Endothelial cell of umbilical vein (primary cell): ENCODE results near the gene P2RY6. TPM values are rescaled to one million over a fixed set of nuclear protein-coding genes. Genes with fewer than 3 reads are reported as not detected.
A peak's percentile ranks its signal among the peaks of the same experiment; 100 is the strongest.

Source experiments
- BruUV-seq: library from RNA; stranded (reverse); fragments of 400-500 nt; replicated peaks from 2 replicates; lab custom pipeline; 2021; lab: Mats Ljungman, UMichigan
- CTCF ChIA-PET: fragments of 300-600, 350-600 bp; sonication (Branson Sonifier 250); formaldehyde crosslinking; loops from one replicate; lab custom pipeline; 2021; ENCODE audit warnings: antibody characterized with exemption, inconsistent platforms; lab: Charles Lee
- POLR2A ChIA-PET: fragments of 300-600, 350-600 bp; sonication (Branson Sonifier 250); formaldehyde crosslinking; loops from one replicate; lab custom pipeline; 2021; ENCODE audit warnings: antibody characterized with exemption, inconsistent platforms; lab: Charles Lee
- DNase-seq: peaks from one replicate; pipeline ENCODE4 v3.0.0-alpha.2; 2011; ENCODE audit warnings: low read depth, low spot score
- FAIRE-seq: peaks from 2 replicates; lab custom pipeline; 2011; peaks lifted over from hg19 to GRCh38; lab: Jason Lieb, UNC
- H2AFZ ChIP-seq: 2 replicates; pipeline ENCODE4 v1.6.0; 2012; ENCODE audit warnings: low read depth, low read length, control low read depth, inconsistent platforms
- H3K27ac ChIP-seq: 2 replicates; pipeline ENCODE4 v1.5.1; 2011; ENCODE audit warnings: low read depth, mild to moderate bottlenecking, control low read depth, low read length, moderate library complexity; ENCODE audit not compliant: insufficient read depth
- H3K27me3 ChIP-seq, 2 experiments: 2 replicates each; pipeline versions ENCODE4 v1.6.0 to v1.6.1; 2011; ENCODE audit warnings: low read length in 2 of 2, mixed read lengths in 1 of 2; ENCODE audit not compliant: control insufficient read depth in 2 of 2, insufficient read depth in 2 of 2
- H3K36me3 ChIP-seq, 2 experiments: 2 replicates in 1 of 2; 3 replicates in 1 of 2; pipeline ENCODE4 v1.5.1; 2011; ENCODE audit warnings: low read length in 2 of 2, mild to moderate bottlenecking in 1 of 2, moderate library complexity in 1 of 2; ENCODE audit not compliant: control insufficient read depth in 2 of 2, insufficient read depth in 2 of 2; ENCODE audit errors: extremely low read depth in 1 of 2
- H3K4me1 ChIP-seq: 3 replicates; pipeline ENCODE4 v1.5.1; 2011; ENCODE audit warnings: mild to moderate bottlenecking, low read length; ENCODE audit not compliant: control insufficient read depth, insufficient read depth; ENCODE audit errors: extremely low read depth
- H3K4me2 ChIP-seq: 2 replicates; pipeline ENCODE4 v1.6.1; 2011; ENCODE audit warnings: low read length, control low read depth, mixed read lengths; ENCODE audit not compliant: insufficient read depth
- H3K4me3 ChIP-seq, 3 experiments: fragments of 200-600 bp in 1 of 3; sonication (generic), shearing (Covaris generic) in 1 of 3; replicated peaks in 1 of 3; 2 replicates each; pipeline ENCODE4 v1.5.1; 2011 to 2016; ENCODE audit warnings: control low read depth in 3 of 3, low read length in 3 of 3, mild to moderate bottlenecking in 2 of 3, inconsistent platforms in 1 of 3, low read depth in 1 of 3, moderate library complexity in 1 of 3; ENCODE audit not compliant: insufficient read depth in 1 of 3
- H3K79me2 ChIP-seq: 2 replicates; pipeline ENCODE4 v1.6.0; 2012; ENCODE audit warnings: low read length, inconsistent platforms; ENCODE audit not compliant: control insufficient read depth, insufficient read depth
- H3K9ac ChIP-seq: replicated peaks from 2 replicates; pipeline ENCODE3; 2011; ENCODE audit warnings: low read length, control low read depth; ENCODE audit not compliant: insufficient read depth; ENCODE audit errors: extremely low read depth
- H3K9me1 ChIP-seq: replicated peaks from 3 replicates; pipeline ENCODE4 v1.6.0; 2011; ENCODE audit warnings: mild to moderate bottlenecking, low read length; ENCODE audit not compliant: control insufficient read depth, insufficient read depth; ENCODE audit errors: extremely low read depth
- H3K9me3 ChIP-seq: replicated peaks from 2 replicates; pipeline ENCODE4 v1.5.1; 2012; ENCODE audit warnings: low read length, inconsistent platforms; ENCODE audit not compliant: control insufficient read depth, insufficient read depth
- H4K20me1 ChIP-seq: replicated peaks from 2 replicates; pipeline ENCODE3; 2011; ENCODE audit warnings: mild to moderate bottlenecking, low read length; ENCODE audit not compliant: control insufficient read depth, insufficient read depth; ENCODE audit errors: extremely low read depth
- EZH2 ChIP-seq: IDR thresholded peaks from 2 replicates; pipeline ENCODE4 v1.6.1; 2012; ENCODE audit warnings: borderline replicate concordance, low read depth, mild to moderate bottlenecking, moderate library complexity, low read length, inconsistent platforms; ENCODE audit not compliant: severe bottlenecking
- FOS ChIP-seq: IDR thresholded peaks from 2 replicates; pipeline ENCODE4 v1.6.1; 2011; ENCODE audit warnings: mild to moderate bottlenecking, low read length, moderate library complexity, borderline replicate concordance; ENCODE audit not compliant: insufficient read depth
- GATA2 ChIP-seq: IDR thresholded peaks from 2 replicates; pipeline ENCODE4 v1.7.0; 2011; ENCODE audit warnings: low read depth, mild to moderate bottlenecking, moderate library complexity, mixed read lengths, low read length; ENCODE audit not compliant: insufficient read length, insufficient read depth
- JUN ChIP-seq: IDR thresholded peaks from 2 replicates; pipeline ENCODE4 v1.6.1; 2011; ENCODE audit warnings: borderline replicate concordance, low read depth; ENCODE audit not compliant: insufficient read length, insufficient read depth
- MAX ChIP-seq: IDR thresholded peaks from 2 replicates; pipeline ENCODE4 v1.6.1; 2011; ENCODE audit not compliant: insufficient read depth, insufficient read length
- MYC ChIP-seq: IDR thresholded peaks from one replicate; pipeline ENCODE4 v1.6.1; 2011; ENCODE audit warnings: mild to moderate bottlenecking, low read depth, low read length
- POLR2A ChIP-seq: IDR thresholded peaks from 2 replicates; pipeline ENCODE4 v1.6.1; 2012; ENCODE audit warnings: low read depth, mild to moderate bottlenecking, control low read depth, low read length
- POLR2AphosphoS5 ChIP-seq: IDR thresholded peaks from 2 replicates; pipeline ENCODE4 v1.6.1; 2012; ENCODE audit warnings: low read depth, mild to moderate bottlenecking, control low read depth, low read length, moderate library complexity; ENCODE audit not compliant: insufficient read depth
- dilution Hi-C: fragments of 300-500 bp; cut with MboI; formaldehyde crosslinking; loops from one replicate; pipeline ENCODE4 v1.15.0; 2019; ENCODE audit warnings: low sequenced_read_pairs; ENCODE audit not compliant: extremely low pct_ligation_motif_present
- intact Hi-C: fragments of 100-400 bp; cut with micrococcal nuclease; formaldehyde crosslinking; loops from one replicate; pipeline ENCODE4 v1.10.0; 2022
- polyA plus RNA-seq, 4 experiments: library from polyadenylated mRNA; depleted of rRNA in 3 of 4; stranded (reverse) in 3 of 4; unstranded in 1 of 4; fragments of >200 nt; gene quantifications; 2 replicates each; pipeline versions ENCODE4 v1.2.1 to v1.2.3, GENCODE V29; 2011 to 2012; ENCODE audit warnings: missing spikeins in 1 of 4
- total RNA-seq: library from RNA; stranded (reverse); gene quantifications from 2 replicates; pipeline ENCODE4 v1.2.3, GENCODE V29; 2021
- TF ChIP-seq, protein P1 (sequence below), 2 donors: IDR thresholded peaks; 1 replicate in 1 of 2; 2 replicates in 1 of 2; pipeline ENCODE4 v1.5.1; 2011; ENCODE audit warnings: low read length in 2 of 2, mild to moderate bottlenecking in 2 of 2, moderate library complexity in 2 of 2, control low read depth in 1 of 2, inconsistent platforms in 1 of 2, low read depth in 1 of 2; ENCODE audit not compliant: insufficient read depth in 1 of 2; ENCODE audit errors: extremely low read depth in 1 of 2

The P2RY6 gene
- total and polyA plus RNA-seq, 2 donors (not counting 3 experiments of a cell fraction or from before 2014, with no cell fraction given): 0.47 TPM; not detected in 1

- FAIRE-seq (peak; percentile 74), DNase-seq (peak; percentile 68)
- intact Hi-C loops: loop anchor here (1.0 kb wide), 3 partner anchors 12 to 43 kb away; no protein-coding TSS in a partner anchor
- Histone ChIP-seq H3K4me2 (peak overlapping the region; percentile 14), H3K4me3 (no peak overlapping the region), H3K4me1 (peaks cover 39% of the 10 kb centered on the region), H4K20me1 (no peaks in the 10 kb centered on the region), H3K9me3 (no peaks in the 10 kb centered on the region), H3K27ac (peak overlapping the region; percentile 90), H3K79me2 (peaks cover 6% of the 10 kb centered on the region), H3K27me3 (no peaks in the 10 kb centered on the region), H3K36me3 (peaks cover 0 to 9% of the 10 kb centered on the region in 2 experiments), H3K9me1 (no peaks in the 10 kb centered on the region), H3K9ac (peak overlapping the region; percentile 62), H2AFZ (no peak overlapping the region)
- dilution Hi-C loops: no loop called here
- no peak for TF ChIP-seq EZH2
- TF ChIP-seq JUN: no peak
- TF ChIP-seq POLR2A: no peak
- TF ChIP-seq, protein P1, sequence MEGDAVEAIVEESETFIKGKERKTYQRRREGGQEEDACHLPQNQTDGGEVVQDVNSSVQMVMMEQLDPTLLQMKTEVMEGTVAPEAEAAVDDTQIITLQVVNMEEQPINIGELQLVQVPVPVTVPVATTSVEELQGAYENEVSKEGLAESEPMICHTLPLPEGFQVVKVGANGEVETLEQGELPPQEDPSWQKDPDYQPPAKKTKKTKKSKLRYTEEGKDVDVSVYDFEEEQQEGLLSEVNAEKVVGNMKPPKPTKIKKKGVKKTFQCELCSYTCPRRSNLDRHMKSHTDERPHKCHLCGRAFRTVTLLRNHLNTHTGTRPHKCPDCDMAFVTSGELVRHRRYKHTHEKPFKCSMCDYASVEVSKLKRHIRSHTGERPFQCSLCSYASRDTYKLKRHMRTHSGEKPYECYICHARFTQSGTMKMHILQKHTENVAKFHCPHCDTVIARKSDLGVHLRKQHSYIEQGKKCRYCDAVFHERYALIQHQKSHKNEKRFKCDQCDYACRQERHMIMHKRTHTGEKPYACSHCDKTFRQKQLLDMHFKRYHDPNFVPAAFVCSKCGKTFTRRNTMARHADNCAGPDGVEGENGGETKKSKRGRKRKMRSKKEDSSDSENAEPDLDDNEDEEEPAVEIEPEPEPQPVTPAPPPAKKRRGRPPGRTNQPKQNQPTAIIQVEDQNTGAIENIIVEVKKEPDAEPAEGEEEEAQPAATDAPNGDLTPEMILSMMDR (IDR thresholded peaks at IDR 0.05; ENCODE audit: extremely low read depth in 1 of 2, insufficient read depth in 1 of 2, low read depth in 1 of 2, low read length in 2 of 2): no peak
- no peak for TF ChIP-seq MAX
- TF ChIP-seq MYC: no peak
- no peak for TF ChIP-seq GATA2
- no peak for TF ChIP-seq FOS
- no peak for TF ChIP-seq POLR2AphosphoS5
- CTCF ChIA-PET: interaction anchor here (0.9 to 5.7 kb wide), 7 partner anchors 8 to 338 kb away, joined by 3 to 57 read pairs (median 6); partner anchors contain the start of gene ARHGEF17
- POLR2A ChIA-PET: interaction anchor here (0.9 to 2.7 kb wide), 4 partner anchors 10 to 14 kb away, joined by 3 to 14 read pairs (median 6); partner anchors contain the start of gene ARHGEF17
- TSS peak; percentile 19 for BruUV-seq
These were observed 50.5 kb downstream of the P2RY6 start for GRCh38 chr11:73322382-73323306.
